HG03060 (cell line): Measurements from ENCODE around the gene RASA1.
"Not testable (repeated sequence)": the region's sequence is repeated elsewhere in the genome, so short reads cannot be mapped to it uniquely, and the experiment has no call there.

Source experiments
- ATAC-seq: cut with Tn5 transposase; IDR thresholded peaks from one replicate; pipeline ENCODE4 v1.9.1; 2021; ENCODE audit warnings: low read depth, moderate number of reproducible peaks; ENCODE audit not compliant: unreplicated experiment

RASA1 gene

GRCh38 chr5:87278590-87279100 lies 11.0 kb downstream of the RASA1 start:
- ATAC-seq, result no peak

- ATAC-seq, result no peak
Observed at GRCh38 chr5:87282269-87282668, 14.6 kb downstream of the RASA1 start.

- ATAC-seq, result not testable (repeated sequence)
Observed at GRCh38 chr5:87287266-87287665, 19.6 kb downstream of the RASA1 start.

- no peak for ATAC-seq
Observed at GRCh38 chr5:87298692-87299362, 31.1 kb downstream of the RASA1 start.

- ATAC-seq, result no peak
Observed at GRCh38 chr5:87300176-87300575, 32.5 kb downstream of the RASA1 start.

- ATAC-seq, result no peak
Observed at GRCh38 chr5:87300744-87301143, 33.1 kb downstream of the RASA1 start.

GRCh38 chr5:87302061-87302460 lies 34.4 kb downstream of the RASA1 start:
- no peak for ATAC-seq

- no peak for ATAC-seq
Observed at GRCh38 chr5:87303324-87303723, 35.6 kb downstream of the RASA1 start.

- ATAC-seq, result not testable (repeated sequence)
Observed at GRCh38 chr5:87306090-87306489, 38.4 kb downstream of the RASA1 start.

- ATAC-seq, result peak; percentile 64
Observed at GRCh38 chr5:87307796-87308423, 40.2 kb downstream of the RASA1 start.

- ATAC-seq, result no peak
Observed at GRCh38 chr5:87311405-87312279, 44.0 kb downstream of the RASA1 start.

GRCh38 chr5:87313216-87313615 lies 45.5 kb downstream of the RASA1 start:
- ATAC-seq, result no peak

- no peak for ATAC-seq
Observed at GRCh38 chr5:87319469-87319868, 51.8 kb downstream of the RASA1 start.

GRCh38 chr5:87321605-87322004 lies 53.9 kb downstream of the RASA1 start:
- ATAC-seq, result no peak

GRCh38 chr5:87322381-87322780 lies 54.7 kb downstream of the RASA1 start:
- ATAC-seq, result no peak

GRCh38 chr5:87327998-87328397 lies 60.3 kb downstream of the RASA1 start:
- no peak for ATAC-seq

- ATAC-seq, result no peak
Observed at GRCh38 chr5:87329114-87329513, 61.4 kb downstream of the RASA1 start.

GRCh38 chr5:87339986-87340385 lies 72.3 kb downstream of the RASA1 start:
- no peak for ATAC-seq

GRCh38 chr5:87340716-87341115 lies 73.0 kb downstream of the RASA1 start:
- ATAC-seq, result peak; percentile 100

GRCh38 chr5:87347272-87347671 lies 79.6 kb downstream of the RASA1 start:
- ATAC-seq, result no peak

GRCh38 chr5:87347841-87348240 lies 80.2 kb downstream of the RASA1 start:
- no peak for ATAC-seq
